OCI-M2 (cell line): ENCODE results near the gene UCP3.
A peak's percentile ranks its signal among the peaks of the same experiment; 100 is the strongest.

ENCODE experiments used
- DNase-seq: peaks from one replicate; lab custom pipeline; 2025; ENCODE audit not compliant: unreplicated experiment; lab: John Stamatoyannopoulos, UW

The UCP3 gene

DNA sequence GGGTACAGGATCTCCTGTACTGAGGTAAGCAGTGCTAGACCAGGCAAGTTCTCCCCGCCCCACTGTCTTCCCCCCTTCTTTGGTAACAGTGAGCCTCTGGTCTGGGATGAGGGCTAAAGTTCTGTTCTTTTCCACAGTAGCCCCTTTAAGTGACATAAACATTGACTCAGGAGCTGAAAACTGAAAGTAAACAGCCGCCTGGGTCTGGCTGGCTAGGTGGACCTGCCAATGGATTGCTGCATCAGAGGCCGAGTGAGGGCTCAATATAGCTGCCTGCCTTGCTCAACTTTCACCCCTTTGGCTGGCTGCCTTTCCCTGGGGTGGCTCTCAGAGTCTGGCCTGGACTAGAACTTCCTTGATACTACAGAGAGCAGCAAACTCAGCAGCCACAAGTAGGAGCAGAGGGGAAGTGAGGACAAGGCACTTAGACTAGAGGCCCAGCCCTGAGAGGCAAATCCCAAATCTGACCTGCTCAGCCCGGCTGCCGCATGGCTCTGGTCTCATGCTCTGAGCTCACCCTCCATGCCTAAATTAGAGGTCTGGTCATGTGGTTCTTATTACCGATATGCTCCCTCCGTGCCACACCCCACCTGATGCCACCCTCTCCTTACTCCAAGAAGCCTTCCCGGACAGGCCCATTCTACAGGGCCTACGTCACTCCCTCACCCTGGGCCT lies 9.6 kb upstream of the UCP3 start:
- DNase-seq, result no peak

DNA sequence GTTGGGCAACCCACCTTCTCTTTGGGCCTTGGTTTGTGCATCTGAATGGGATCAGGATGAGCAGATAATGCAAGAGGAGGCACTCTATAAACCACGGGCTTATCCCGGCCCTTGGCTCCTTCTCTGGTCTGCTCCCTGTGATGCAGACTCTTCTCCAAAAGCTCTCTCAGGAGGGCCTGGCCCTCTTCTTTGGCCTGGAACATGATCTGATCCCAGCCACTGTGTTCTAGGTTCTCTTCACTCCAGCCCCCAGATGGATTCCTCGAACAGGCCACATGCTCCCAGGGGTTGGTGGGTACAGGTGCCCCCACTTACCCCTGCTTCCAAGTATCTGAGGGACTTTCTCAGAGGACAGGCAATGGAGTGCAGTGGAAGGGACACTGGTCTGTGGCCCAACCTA lies 8.7 kb upstream of the UCP3 start:
- DNase-seq, result no peak

GRCh38 chr11:74015919-74016684 lies 7.2 kb upstream of the UCP3 start:
- DNase-seq, result no peak

- no peak for DNase-seq
Measured at GRCh38 chr11:74014880-74015279, 6.0 kb upstream of the UCP3 start.

- no peak for DNase-seq
Measured at GRCh38 chr11:74013141-74013540, 4.3 kb upstream of the UCP3 start.

GRCh38 chr11:74012074-74012809 lies 3.4 kb upstream of the UCP3 start:
- no peak for DNase-seq

GRCh38 chr11:74011360-74012073 lies 2.6 kb upstream of the UCP3 start:
- DNase-seq, result peak; percentile 57

GRCh38 chr11:74010306-74011300 lies 1.7 kb upstream of the UCP3 start:
- DNase-seq, result no peak

DNA sequence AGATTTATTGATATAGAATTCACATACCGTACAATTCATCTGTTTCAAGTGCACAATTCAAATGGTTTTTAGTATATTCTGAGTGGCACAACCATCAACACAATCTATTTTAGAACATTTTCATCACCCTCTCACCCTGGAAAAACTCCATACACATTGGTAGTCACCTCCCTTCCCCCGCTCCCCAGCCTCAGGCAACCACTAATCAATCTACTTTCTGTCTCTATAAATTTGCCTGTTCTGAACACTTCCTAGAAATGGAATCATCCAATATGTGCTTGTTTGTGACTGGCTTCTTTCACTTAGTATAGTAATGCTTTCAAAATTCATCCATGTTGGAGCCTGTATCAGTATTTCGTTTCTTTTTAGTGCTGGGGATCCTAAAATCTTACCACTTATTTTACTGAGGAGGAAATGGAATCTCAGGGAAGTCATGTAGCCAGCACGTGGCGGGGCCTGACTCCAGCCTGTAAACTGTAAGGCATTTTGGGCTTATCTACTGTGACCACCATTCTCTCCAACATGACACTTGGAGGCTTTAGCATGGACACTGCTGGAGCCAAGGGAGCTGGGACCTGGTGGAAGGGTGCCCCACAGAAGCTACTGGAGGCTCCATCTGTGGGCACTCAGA lies 905 bp upstream of the UCP3 start:
- no peak for DNase-seq

DNA sequence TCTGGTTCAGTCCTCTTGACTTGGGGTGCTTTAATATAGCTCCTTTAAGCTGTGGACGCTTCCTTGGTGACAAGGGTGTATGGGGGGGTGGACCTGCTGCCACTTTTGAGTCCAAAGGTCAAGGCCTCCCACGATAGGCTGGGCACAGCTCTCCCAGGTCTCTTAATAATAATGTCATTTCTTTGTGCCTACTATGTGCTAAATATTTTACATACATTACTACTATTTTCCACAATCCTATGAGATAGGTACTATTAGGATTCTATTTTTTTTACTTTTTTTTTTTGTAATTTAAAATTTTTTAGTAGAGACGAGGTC lies 304 bp upstream of the UCP3 start:
- DNase-seq, result no peak

- DNase-seq, result no peak
Measured at GRCh38 chr11:74007691-74008372, 1.1 kb downstream of the UCP3 start.

DNA sequence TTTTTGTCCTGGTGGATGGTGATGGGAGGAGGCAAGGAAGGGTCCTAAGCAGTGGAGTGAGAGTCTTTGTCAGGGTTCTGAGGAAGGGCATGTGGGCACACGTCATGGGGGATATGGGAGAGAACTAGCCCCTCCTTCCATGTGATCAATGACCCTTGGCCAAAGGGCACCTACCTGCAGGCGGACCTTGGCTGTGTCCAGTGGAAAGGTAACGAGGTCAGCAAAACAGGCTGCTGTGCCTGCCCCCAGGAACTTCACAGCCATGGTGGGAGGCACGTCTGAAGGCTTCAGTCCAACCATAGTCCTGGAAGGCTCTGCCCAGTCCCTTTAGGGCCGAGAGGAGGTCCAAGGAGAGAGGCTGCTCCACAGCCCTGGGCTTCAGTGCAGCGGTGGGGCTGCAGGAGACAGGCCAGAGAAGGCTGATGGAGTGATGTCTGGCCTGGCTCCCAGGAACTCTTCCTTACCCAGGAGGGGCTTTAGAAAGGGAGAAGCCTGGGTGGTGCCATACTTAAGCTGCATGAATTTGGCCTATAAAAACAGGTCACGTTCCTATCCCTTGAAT lies 2.1 kb downstream of the UCP3 start:
- DNase-seq, result no peak

- DNase-seq, result no peak
Measured at GRCh38 chr11:74005721-74006517, 3.0 kb downstream of the UCP3 start.

GRCh38 chr11:74004759-74005615 lies 3.9 kb downstream of the UCP3 start:
- DNase-seq, result no peak

DNA sequence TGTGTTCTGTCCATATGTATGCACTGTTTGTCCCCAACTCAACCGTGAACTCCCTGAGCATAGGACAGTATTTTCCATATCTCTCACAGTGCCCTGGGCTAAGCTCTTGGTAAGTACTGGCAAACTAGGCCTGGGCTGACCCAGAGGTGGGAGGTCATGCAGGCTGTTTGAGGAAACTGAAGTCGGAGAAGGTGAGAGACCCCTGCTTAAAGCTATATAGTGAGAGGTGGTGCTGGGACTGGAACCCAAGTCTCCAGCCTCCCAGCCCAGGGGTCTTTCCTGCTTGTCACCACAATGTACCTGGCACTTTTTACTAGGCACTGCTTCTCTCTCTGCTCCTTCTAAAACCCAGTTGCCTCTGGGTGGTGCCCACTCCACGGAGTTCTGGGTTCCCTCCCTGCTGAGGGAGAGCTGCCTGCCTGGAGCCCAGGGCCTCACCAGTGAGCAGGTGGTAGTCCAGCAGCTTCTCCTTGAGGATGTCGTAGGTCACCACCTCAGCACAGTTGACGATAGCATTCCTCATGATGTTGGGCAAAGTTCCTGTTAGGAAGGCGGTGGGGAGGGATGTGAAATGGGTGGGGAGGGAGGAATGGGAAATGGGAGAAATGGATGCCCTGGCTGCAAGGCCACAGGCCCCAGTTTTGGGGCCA lies 4.7 kb downstream of the UCP3 start:
- no peak for DNase-seq

GRCh38 chr11:74002832-74003231 lies 6.1 kb downstream of the UCP3 start:
- no peak for DNase-seq

- no peak for DNase-seq
Measured at GRCh38 chr11:74001822-74002286, 7.0 kb downstream of the UCP3 start.
